Keratinocyte (primary cell): ENCODE results near the gene ISG15. TPM values are rescaled to one million over a fixed set of nuclear protein-coding genes. Genes with fewer than 3 reads are reported as not detected.

Experiments
- DNase-seq: peaks from one replicate; pipeline ENCODE4 v3.0.0-alpha.2; 2011; ENCODE audit warnings: low read depth, missing footprints, low spot score
- FAIRE-seq: peaks from 2 replicates; lab custom pipeline; 2011; peaks lifted over from hg19 to GRCh38; lab: Jason Lieb, UNC
- H2AFZ ChIP-seq: 2 replicates; pipeline ENCODE4 v1.6.0; 2012; ENCODE audit warnings: low read length, control low read depth, inconsistent platforms; ENCODE audit not compliant: control insufficient read depth
- H3K27ac ChIP-seq: 2 replicates; pipeline ENCODE4 v1.5.1; 2011; ENCODE audit warnings: low read length; ENCODE audit not compliant: control insufficient read depth, insufficient read depth
- H3K27me3 ChIP-seq: 3 replicates; pipeline ENCODE4 v1.6.0; 2011; ENCODE audit warnings: low read length; ENCODE audit not compliant: control insufficient read depth, insufficient read depth; ENCODE audit errors: extremely low read depth
- H3K36me3 ChIP-seq, 2 experiments: 2 replicates in 1 of 2; 3 replicates in 1 of 2; pipeline ENCODE4 v1.5.1; 2011; ENCODE audit warnings: low read length in 2 of 2, mild to moderate bottlenecking in 1 of 2; ENCODE audit not compliant: control insufficient read depth in 2 of 2, insufficient read depth in 2 of 2; ENCODE audit errors: extremely low read depth in 1 of 2
- H3K4me1 ChIP-seq: 3 replicates; pipeline ENCODE4 v1.5.1; 2011; ENCODE audit warnings: low read length; ENCODE audit not compliant: control insufficient read depth, insufficient read depth; ENCODE audit errors: extremely low read depth
- H3K4me2 ChIP-seq: 3 replicates; pipeline ENCODE4 v1.6.0; 2011; ENCODE audit warnings: low read depth, low read length; ENCODE audit not compliant: control insufficient read depth, insufficient read depth; ENCODE audit errors: extremely low read depth
- H3K4me3 ChIP-seq, 3 experiments: fragments of 200-600 bp in 1 of 3; sonication (generic) in 1 of 3; 2 replicates in 2 of 3; 3 replicates in 1 of 3; pipeline ENCODE4 v1.5.1; 2011 to 2016; ENCODE audit warnings: low read length in 3 of 3, mild to moderate bottlenecking in 3 of 3, control low read depth in 2 of 3, inconsistent platforms in 1 of 3, low read depth in 1 of 3, mixed read lengths in 1 of 3, mixed run types in 1 of 3, moderate library complexity in 1 of 3; ENCODE audit not compliant: control insufficient read depth in 2 of 3, insufficient read depth in 2 of 3; ENCODE audit errors: extremely low read depth in 1 of 3
- H3K79me2 ChIP-seq: 2 replicates; pipeline ENCODE4 v1.6.0; 2012; ENCODE audit warnings: low read length; ENCODE audit not compliant: control insufficient read depth, insufficient read depth
- H3K9ac ChIP-seq: 3 replicates; pipeline ENCODE4 v1.6.0; 2011; ENCODE audit warnings: low read length; ENCODE audit not compliant: control insufficient read depth, insufficient read depth; ENCODE audit errors: extremely low read depth
- H3K9me1 ChIP-seq: 3 replicates; pipeline ENCODE4 v1.6.0; 2011; ENCODE audit warnings: low read length; ENCODE audit not compliant: control insufficient read depth, insufficient read depth; ENCODE audit errors: extremely low read depth
- H3K9me3 ChIP-seq: 2 replicates; pipeline ENCODE4 v1.5.1; 2012; ENCODE audit warnings: low read depth, low read length; ENCODE audit not compliant: control insufficient read depth
- H4K20me1 ChIP-seq: 3 replicates; pipeline ENCODE4 v1.6.0; 2011; ENCODE audit warnings: low read length; ENCODE audit not compliant: control insufficient read depth, insufficient read depth; ENCODE audit errors: extremely low read depth
- CTCF ChIP-seq, 3 experiments: IDR thresholded peaks in 1 of 3; conservative IDR thresholded peaks in 1 of 3; optimal IDR thresholded peaks in 1 of 3; 2 replicates in 2 of 3; 3 replicates in 1 of 3; pipeline versions ENCODE3 to v1.5.1; 2011; ENCODE audit warnings: low read length in 3 of 3, mild to moderate bottlenecking in 3 of 3, moderate library complexity in 2 of 3, control low read depth in 1 of 3, inconsistent platforms in 1 of 3; ENCODE audit not compliant: insufficient read depth in 2 of 3; ENCODE audit errors: extremely low read depth in 1 of 3
- EZH2 ChIP-seq: IDR thresholded peaks from one replicate; pipeline ENCODE4 v1.6.1; 2012; ENCODE audit warnings: inconsistent platforms, mild to moderate bottlenecking, low read length, moderate library complexity
- dilution Hi-C: fragments of 300-500 bp; cut with MboI; formaldehyde crosslinking; loops from one replicate; pipeline ENCODE4 v1.7.0; 2020; ENCODE audit warnings: low sequenced_read_pairs; ENCODE audit not compliant: extremely low pct_ligation_motif_present
- polyA plus RNA-seq, 5 experiments: library from polyadenylated mRNA; depleted of rRNA in 3 of 5; stranded (reverse) in 3 of 5; stranded (forward) in 1 of 5; unstranded in 1 of 5; fragments of >200 nt; gene quantifications; 1 replicate in 1 of 5; 2 replicates in 3 of 5; 3 replicates in 1 of 5; pipeline versions ENCODE4 v1.2.1 to v1.2.3, GENCODE V29; 2011 to 2012; ENCODE audit warnings: missing spikeins in 2 of 5, low read depth in 1 of 5, low replicate concordance in 1 of 5

The ISG15 gene
- polyA plus RNA-seq, 1 donor (not counting 4 experiments of a cell fraction or from before 2014, with no cell fraction given): 246 TPM

- no peak overlapping the region for H3K9ac ChIP-seq
- H3K36me3 ChIP-seq: peaks cover 35 to 39% of the 10 kb centered on the region in 2 experiments
- no peak for DNase-seq
- peaks cover 3% of the 10 kb centered on the region for H3K9me1 ChIP-seq
- no peaks in the 10 kb centered on the region for H3K9me3 ChIP-seq
- H3K27me3 ChIP-seq: no peaks in the 10 kb centered on the region
- no peak for FAIRE-seq
- TF ChIP-seq CTCF (optimal IDR thresholded peaks at IDR 0.05 in 1 of 3, IDR thresholded peaks at IDR 0.05 in 1 of 3, conservative IDR thresholded peaks at IDR 0.05 in 1 of 3; ENCODE audit: extremely low read depth in 1 of 3, insufficient read depth in 2 of 3, low read length in 3 of 3) (no peak), EZH2 (no peak)
- H3K4me2 ChIP-seq: no peak overlapping the region
- peaks cover 34% of the 10 kb centered on the region for H4K20me1 ChIP-seq
- peaks cover 10% of the 10 kb centered on the region for H3K4me1 ChIP-seq
- dilution Hi-C loops: no loop called here
- H3K4me3 ChIP-seq: no peak overlapping the region
- H2AFZ ChIP-seq: no peak overlapping the region
- H3K27ac ChIP-seq: no peak overlapping the region
- peaks cover 37% of the 10 kb centered on the region for H3K79me2 ChIP-seq
These were observed 30.6 kb downstream of the ISG15 start for GRCh38 chr1:1043921-1044320.

- Histone ChIP-seq H3K9ac (no peak overlapping the region), H3K4me2 (no peak overlapping the region), H2AFZ (no peak overlapping the region), H3K4me3 (no peak overlapping the region), H3K9me3 (no peaks in the 10 kb centered on the region), H3K79me2 (peaks cover 34% of the 10 kb centered on the region), H3K36me3 (peaks cover 36 to 42% of the 10 kb centered on the region in 2 experiments), H3K27ac (no peak overlapping the region), H3K27me3 (no peaks in the 10 kb centered on the region), H3K4me1 (peaks cover 7% of the 10 kb centered on the region), H4K20me1 (peaks cover 32% of the 10 kb centered on the region), H3K9me1 (peaks cover 3% of the 10 kb centered on the region)
- no peak for FAIRE-seq
- no peak for DNase-seq
- TF ChIP-seq EZH2 (no peak), CTCF (optimal IDR thresholded peaks at IDR 0.05 in 1 of 3, IDR thresholded peaks at IDR 0.05 in 1 of 3, conservative IDR thresholded peaks at IDR 0.05 in 1 of 3; ENCODE audit: extremely low read depth in 1 of 3, insufficient read depth in 2 of 3, low read length in 3 of 3) (no peak)
- dilution Hi-C loops: no loop called here
These were observed 31.3 kb downstream of the ISG15 start for GRCh38 chr1:1044455-1045078.
